T-helper 2 cell (primary cell): Measurements from ENCODE around the gene VASP.
"Not testable (repeated sequence)": the region's sequence is repeated elsewhere in the genome, so short reads cannot be mapped to it uniquely, and the experiment has no call there.

Source experiments
- DNase-seq, 5 experiments: peaks; one replicate each; pipeline versions ENCODE4 v3.0.0 to v3.0.0-alpha.2; 2012 to 2022

Gene VASP

DNA sequence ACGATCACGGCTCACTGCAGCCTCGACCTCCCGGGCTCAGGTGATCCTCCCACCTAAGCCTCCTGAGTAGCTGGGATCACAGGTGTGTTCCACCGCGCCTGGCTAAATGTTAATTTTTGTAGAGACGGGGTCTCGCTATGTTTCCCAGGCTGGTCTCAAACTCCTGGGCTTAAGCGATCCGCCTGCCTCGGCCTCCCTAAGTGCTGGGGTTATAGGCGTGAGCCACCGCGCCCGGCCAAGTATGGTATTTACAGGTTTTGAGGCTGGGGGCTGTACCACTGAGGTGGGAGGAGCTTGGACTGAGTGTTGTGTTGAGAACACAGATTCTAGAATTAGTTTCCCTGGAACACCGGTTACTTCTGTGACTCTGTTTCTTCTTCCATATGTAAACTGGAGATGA is 9.5 kb upstream of the VASP start:
- DNase-seq, result no peak

DNA sequence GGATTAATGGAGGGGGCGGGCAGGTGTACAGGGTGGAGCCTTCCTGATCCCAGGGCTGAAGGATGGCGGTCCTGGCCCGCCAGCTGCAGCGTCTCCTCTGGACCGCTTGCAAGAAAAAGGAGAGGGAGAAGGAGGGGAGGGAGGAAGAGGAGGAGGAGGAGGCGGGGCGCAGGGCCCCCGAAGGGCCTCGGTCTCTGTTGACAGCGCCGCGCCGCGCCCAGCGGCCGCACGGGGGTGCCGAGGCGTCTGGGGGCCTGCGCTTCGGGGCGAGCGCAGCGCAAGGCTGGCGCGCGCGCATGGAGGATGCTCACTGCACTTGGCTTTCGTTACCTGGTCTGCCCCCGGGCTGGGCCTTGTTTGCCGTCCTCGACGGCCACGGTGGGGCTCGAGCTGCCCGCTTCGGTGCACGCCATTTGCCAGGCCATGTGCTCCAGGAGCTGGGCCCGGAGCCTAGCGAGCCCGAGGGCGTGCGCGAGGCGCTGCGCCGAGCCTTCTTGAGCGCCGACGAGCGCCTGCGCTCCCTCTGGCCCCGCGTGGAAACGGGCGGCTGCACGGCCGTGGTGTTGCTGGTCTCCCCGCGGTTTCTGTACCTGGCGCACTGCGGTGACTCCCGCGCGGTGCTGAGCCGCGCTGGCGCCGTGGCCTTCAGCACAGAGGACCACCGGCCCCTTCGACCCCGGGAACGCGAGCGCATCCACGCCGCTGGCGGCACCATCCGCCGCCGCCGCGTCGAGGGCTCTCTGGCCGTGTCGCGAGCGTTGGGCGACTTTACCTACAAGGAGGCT is 8.7 kb upstream of the VASP start, which contains the start of gene PPM1N:
Gene PPM1N (plus strand): TSS at position 33 of the 785 bp plus-strand sequence. CDS start 30 bp downstream, at position 63.
- DNase-seq, result peak in 4 of 5 experiments; percentile 35 to 83 (median 58)

DNA sequence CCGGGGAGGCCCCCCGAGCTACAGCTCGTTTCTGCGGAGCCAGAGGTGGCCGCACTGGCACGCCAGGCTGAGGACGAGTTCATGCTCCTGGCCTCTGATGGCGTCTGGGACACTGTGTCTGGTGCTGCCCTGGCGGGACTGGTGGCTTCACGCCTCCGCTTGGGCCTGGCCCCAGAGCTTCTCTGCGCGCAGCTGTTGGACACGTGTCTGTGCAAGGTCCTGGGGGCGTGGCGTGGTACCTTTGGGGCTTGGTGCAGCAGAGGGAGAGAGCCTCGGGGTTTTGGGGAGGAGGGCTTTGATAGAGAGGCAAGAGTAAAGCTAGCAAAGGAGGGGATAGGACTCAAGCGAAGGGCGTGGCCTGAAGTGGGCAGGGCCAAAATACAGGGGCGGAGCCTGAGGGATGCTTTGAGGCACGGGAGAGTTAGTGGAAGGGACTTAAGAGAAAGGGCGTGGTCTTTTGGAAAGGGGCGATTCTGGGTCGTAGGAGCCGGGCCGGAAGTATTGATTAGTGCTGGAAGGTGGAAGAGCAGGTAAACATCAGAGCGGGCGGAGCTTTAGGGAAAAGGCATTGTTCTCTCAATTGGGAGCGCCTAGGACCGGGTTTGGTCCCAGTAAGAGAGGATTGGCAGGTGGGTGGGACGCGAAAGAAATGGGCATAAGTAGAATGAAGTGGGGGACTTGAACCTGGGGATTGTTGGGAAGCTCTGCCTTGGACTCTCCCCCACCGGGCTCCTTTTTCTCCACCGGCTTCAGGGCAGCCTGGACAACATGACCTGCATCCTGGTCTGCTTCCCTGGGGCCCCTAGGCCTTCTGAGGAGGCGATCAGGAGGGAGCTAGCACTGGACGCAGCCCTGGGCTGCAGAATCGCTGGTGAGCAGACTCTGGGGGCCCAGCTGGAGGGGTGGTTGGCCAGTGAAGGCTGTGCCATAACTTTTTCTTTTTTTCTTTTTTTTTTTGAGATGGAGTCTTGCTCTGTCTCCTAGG is 7.8 kb upstream of the VASP start:
- peak in 3 of 5 experiments; percentile 45 to 71 (median 50) for DNase-seq

DNA sequence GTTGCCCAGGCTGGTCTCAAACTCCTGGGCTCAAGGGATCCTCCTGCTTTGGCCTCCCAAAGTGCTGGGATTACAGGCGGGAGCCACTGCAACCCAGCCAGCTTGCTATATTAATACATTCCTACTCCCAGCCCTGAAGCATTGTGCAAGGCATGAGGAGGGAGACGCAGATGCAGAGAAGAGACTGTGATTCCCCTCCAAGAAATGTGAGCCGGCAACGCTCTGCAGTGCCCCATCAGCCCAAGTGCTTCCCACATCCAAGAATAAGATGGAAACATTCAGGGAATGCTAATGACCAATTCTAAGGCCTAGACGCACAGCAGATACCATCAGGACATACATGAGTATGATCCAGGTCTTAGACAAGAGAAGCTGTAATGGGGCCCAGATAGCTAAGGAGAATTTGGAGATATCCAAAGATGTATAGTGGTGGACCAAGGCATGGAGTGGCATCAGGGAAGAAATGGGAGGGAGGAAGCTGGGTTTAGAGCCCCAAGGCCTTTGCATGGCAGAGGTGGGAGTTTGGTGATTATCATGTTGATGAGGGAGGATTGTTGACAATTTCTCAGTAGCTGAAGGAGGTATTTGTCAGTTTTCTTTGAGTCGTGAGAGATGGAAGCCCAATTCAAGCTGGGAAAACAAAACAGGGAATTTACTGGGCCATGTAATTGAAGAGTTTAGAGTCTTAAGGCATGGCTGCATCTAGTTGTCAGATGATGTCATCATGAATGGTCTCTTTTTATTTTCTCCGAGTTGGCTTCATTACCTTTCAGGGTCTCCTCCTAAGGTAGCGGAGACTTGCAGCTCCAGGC is 6.2 kb upstream of the VASP start:
- no peak for DNase-seq

DNA sequence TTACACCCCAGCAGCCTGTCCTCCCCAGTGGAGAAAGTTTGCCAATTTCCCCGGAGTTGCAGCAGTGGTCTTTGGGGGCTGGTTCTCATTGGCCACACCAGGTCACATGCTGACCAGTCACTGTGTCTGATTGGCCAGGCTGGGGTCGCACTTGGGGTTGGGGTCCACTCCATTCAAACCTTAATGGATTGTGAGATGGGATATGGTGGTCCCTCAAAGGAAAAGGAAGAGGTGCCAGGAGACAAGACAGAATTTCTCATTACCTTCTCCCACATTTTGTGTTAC is 5.6 kb upstream of the VASP start:
- DNase-seq, result no peak

DNA sequence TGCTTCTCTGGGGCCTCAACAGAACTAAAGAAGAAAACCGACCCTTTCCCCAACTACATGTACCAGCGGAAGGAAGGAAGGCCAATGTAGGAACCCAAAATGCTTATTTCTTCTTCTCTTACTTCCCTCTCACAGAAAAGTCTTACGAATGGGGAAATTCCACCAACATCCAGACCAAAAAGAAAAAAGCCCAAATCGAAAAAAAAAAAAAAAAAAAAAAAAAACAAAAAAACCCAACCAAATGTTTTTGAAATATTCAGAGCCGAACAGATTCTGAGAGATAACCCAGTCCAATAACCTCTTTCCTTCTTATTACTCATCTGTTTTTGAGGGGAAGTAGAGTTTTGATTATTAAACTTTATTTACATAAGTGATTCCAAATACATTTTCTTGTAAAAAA is 5.2 kb upstream of the VASP start:
- DNase-seq, result no peak

DNA sequence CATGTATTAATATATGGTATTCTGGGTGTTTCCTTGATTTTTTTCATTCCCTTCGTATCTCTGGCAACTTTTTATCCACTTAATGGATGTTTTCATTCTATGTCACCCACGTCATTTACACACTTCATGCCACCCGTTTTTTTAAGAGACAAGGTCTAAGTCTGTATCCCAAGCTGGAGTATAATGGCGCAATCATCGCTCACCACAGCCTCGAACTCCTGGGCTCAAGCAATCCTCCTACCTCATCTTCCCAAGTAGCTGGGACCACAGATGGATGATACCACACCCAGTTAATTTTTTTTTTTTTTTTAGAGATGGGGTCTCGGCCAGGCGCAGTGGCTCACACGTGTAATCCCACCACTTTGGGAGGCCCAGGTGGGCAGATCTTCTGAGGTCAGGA is 3.4 kb upstream of the VASP start:
- DNase-seq, result no peak

DNA sequence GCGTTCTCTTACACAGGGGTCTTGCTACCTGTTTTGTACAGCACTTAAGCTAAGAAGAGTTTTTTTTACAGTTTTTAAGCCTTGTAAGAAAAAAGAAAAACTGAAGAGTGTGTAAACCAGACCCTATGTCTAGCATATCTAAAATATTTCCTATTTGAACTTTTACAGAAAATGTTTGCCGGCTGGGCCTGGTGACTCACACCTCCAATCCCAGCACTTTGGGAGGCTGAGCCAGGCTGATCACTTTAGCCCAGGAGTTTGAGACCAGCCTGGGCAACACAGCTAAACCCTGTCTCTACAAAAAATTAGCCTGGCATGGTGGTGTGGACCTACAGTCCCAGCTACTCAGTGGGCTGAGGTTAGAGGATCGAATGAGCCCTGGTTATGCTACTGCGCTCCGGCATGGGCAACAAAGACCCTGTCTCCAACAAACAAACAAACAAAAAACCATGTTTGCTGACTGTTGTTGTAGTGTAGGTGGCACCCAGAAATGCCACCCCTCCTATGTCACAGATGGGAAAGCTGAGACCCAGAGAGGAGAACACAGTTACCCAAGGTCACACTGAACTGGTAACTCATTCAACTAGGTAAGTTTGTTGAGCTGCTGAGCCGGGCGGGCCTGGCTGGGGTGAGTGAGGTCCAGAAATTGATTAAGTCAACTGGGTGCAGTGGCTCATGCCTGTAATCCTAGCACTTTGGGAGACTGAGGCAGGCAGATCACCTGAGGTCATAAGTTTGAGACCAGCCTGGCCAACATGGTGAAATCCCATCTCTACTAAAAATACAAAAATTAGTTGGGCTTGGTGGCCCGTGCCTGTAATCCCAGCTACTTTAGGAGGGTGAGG is 1.9 kb upstream of the VASP start:
- no peak for DNase-seq

DNA sequence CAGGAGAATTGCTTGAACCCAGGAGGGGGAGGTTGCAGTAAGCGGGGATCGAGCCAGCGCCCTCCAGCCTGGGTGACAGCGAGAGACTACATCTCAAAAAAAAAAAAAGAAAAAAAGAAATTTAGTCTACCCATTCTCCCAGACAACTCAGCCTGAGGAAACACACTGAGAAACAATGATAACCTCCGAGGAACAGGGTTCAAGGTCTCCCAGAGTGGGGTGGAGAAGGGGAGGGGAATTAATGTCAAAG is 1.4 kb upstream of the VASP start:
- no peak for DNase-seq

DNA sequence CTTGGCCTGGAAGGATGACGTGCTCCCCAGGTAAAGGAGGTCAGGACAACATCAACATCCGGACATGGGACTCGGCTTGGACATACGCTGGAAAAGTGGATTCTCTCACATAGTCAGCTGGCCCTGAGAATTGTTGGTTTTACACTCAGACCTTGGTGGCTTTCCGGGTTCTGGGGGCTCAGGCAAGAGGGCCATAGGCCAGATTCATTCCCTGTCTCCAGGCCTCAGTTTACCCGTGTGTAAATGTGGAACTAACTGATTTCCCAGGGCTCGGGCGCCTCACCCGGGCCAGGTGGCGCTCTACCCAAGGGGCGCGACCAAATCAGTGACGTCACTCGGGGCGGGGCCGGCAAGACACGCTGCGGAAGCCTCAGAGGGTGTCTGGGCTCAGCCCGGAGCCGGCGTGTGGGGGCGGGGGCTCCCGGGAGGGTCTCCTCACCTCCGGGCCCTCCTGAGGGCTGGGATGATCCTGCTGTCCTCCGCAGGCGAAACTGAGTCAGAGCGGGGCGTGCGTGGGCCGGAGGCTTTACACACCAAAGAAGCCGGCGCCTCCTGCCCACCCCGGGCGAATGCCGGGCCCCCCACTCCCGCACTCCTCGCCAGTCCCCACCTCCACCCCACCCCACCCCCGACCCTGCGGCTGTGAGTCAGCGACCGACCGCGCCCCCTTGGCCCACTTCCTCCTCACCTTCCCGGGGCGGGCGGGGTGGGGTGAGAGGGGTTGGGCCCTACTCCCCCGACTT is 862 bp upstream of the VASP start:
- DNase-seq, result peak; percentile 95 to 98 (median 96)

DNA sequence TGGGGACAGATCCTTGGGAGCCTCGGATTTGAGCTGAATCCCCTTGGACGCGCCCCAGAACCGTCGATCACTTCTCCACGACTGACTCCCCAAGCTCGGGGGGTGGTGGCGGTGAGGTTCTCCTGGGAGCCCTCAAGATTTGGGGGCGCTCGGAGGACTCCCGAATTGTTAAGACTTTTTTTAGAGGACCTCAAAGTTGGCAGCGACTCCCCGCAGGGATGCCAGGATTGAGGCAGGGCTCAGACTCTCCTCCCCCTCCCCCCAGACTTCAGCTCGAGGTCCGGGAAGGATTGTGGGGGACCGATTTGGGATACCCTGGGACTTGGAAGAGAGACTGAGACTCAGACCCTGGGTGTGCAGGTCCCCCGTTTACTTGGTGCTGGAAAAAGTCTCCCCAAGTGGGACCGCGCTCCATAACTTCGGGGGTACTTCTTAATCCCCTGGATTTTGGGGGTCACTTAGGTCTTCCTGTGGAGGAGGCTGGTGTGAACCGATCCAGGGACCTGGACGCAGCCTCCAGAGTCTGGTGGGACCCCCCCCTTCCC is 665 bp downstream of the VASP start:
- DNase-seq, result no peak

DNA sequence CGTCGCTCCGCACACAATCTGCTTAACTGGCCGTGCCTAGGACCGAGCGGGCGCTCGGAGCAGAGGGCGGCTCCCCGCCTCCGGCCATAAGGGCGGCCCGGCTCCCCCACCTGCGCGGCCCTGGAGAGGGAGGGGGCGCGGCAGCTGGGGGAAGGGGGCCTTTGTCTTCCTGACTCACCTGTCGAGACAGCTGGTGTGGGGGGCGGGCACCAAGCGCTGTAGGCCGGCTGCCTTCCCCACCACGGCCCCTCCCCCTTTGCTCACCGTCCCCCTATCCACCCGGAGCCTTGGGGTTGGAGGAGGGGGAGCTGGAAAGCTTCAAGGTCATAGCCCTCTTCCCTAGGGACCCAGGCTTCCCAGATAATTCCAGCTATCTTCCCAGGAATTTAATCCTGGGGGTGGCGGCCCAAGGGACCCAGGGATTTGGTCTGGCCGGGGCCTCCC is 1.2 kb downstream of the VASP start:
- peak in 2 of 5 experiments; percentile 36 to 50 for DNase-seq

DNA sequence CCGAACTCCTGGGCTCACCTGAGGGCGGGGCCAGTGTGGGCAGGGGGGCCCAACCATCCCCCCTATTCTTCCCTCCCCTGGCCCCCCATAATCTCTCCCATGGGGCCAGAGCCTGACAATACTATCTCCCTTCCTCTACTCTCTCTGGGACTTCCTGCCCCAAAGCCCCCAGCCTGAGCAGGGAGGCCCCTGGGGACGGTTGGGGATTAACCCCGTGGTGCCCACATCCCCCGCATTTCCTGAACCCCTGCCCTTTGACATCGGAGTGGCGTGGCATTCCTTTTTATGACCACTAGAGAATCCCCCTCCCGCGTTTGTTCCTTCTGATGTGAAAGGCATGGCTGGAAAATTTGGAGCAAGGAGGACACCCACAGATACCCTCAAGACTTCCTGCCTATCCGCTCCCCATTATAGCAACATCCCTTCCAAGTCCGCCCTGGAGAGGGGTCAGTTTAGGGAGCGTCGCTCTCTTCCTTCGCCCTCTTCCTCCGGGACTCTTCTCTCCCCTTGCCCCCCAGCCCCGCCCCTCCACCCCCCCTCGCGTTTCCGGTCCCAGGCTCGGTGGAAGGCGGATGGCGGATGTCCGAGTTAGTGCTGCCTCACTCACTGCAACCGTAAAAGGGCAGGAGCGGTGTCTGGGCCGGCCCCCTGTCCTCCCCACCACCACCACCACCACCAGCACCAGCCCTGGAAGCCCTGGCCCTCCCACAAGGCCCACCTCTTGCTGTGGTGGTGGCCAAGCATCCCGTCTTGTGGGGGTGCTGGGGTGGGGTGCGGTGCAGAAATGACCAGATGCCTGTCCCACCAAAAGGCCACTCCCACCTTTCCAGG is 1.8 kb downstream of the VASP start:
- DNase-seq, result peak in 1 of 5 experiments; percentile 55

DNA sequence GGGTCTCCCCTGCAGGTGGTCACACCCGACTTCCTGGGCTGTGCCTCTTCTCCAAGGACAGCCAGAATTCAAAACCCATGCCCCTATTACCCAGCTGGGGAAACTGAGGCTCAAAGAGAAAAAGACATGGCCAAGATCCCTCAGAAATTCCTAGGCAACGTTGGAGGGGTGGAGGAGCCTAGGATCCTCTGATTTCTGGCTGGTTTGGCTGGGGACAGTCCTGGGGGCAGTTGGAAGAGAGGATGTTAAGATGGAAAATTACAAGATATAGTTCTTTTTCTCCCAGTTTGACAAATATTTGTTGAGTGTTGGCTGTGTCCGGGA is 2.4 kb downstream of the VASP start:
- no peak for DNase-seq

DNA sequence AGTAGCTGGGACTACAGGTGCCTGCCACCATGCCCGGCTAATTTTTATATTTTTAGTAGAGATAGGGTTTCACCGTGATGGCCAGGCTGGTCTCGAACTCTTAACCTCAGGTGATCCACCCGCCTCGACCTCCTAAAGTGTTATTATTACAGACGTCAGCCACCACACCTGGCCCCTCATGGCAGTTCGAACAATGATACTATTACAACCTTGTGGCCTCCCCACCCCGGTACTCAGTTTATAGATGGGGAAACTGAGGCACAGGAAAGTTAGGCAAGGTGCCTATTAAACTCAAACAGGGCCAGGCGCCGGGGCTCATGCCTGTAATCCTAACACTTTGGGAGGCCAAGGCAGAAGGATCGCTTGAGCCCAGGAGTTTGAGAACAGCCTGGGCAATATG is 3.1 kb downstream of the VASP start:
- not testable (repeated sequence) for DNase-seq

DNA sequence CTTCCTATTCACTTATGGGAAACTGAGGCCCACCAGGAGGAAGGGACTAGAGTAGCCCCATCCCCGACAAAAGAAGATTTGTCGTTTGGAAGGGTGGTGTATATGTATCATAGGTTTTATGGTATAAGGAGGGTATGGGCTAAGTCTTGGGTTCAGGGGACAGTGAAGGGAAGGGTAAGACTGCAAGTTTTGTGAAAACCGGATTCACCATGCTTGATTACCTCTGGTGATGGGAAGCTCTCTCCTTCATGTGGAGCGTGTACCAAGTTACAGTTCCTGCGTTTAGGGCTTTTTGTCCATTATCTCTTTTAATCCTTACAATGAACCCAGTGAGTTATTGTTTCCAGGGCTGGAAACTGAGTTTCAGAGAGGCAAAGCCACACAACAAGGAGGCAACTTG is 3.8 kb downstream of the VASP start:
- no peak for DNase-seq

DNA sequence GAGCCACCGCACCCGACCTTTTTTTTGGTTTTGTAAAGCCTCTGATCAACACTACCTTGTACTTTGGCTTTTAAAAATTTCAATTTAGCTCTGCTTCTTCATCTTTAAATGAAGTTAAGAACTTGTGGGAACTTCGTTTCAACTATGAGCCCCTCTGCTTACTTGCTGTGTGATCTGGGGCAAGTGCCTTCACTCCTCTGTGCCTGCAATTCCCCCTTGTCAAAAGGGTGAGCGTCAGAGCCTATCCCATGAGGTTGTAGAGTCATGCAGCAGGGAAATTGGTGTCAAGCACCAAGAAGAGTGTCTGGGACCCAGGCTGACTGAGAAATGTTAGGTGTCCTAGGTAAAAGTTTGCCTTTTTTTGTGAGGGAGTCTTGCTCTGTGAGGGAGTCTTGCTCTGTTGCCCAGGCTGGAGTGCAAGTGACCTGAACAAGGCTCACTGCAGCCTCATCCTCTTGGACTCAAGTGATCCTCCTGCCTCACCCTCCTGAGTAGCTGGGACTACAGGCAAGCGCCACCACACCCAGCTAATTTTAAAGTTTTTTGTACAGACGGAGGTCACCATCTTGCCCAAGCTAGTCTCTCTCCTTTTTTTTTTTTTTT is 5.7 kb downstream of the VASP start:
- no peak for DNase-seq

DNA sequence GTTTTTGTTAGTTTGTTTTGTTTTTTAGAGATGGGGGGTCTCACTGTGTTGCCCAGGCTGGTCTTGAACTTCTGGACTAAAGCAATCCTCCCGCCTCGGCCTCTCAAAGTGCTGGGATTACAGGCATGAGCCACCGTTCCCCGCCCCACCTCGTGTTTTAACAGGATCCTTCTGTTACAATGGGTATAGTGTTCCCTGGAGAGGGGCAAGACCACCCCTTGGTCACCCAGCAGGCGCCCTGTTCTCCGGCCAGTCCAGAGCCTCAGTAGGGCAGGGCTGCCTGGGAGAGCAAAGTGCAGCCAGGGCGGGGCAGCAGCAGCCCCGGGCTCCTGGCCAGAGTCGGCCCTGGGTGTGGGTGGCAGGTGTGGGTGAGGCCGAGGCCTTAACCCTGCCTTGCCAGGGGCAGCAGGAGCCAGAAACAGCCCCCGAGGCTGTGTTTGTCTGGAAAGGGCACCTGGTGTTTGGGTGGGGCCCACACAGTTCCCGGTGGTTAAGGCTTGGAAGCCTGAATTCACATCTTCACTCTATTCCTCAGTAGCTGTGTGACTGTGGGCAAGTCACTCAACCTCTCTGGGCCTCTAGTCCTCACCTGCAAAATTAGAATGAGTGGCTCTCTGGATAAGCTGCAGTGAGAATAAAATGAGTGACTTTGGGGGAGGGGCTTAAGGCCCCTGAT is 7.2 kb downstream of the VASP start:
- DNase-seq, result no peak

DNA sequence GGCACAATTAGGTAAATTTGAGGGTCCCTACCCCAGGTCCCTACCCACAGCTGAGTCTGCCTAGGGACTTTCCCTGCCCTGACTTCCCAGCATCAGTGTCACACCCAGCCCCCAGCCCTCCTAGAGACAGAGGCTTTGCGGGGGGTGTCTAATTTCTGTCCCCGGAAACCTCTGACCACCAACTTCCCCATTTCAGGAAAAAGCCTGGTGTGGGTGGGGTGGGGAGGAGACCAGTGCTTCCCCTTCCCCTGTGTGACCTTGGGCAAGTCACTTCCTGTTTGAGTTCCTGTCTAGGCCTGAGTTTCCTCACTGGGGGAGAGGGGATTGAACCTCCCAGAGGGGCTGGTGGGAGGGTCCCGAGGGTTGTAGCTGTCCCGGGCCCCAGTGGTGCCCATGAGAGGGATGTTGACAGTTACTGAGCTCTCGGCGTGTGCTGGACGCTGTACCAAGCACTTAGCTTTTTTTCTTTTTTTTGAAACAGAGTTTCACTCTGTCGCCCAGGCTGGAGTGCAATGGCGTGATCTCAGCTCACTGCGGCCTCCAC is 7.9 kb downstream of the VASP start:
- peak in 1 of 5 experiments; percentile 49 for DNase-seq
